GM12878 (cell line): ENCODE data around the gene HTRA2. TPM values are rescaled to one million over a fixed set of nuclear protein-coding genes. Genes with fewer than 3 reads are reported as not detected.

Experiments used
- ATAC-seq: fragments of 200-7000 bp; cut with Tn5 transposase; 3 replicates; pipeline ENCODE4 v1.9.1; 2020; ENCODE audit warnings: mild to moderate bottlenecking, moderate library complexity
- BruUV-seq: library from RNA; stranded (reverse); fragments of 400-500 nt; replicated peaks from 2 replicates; lab custom pipeline; 2021; lab: Mats Ljungman, UMichigan
- CTCF ChIA-PET: fragments of 300-600 bp; sonication (Branson Sonifier 250); formaldehyde crosslinking; extraction: SDS; loops from one replicate; lab custom pipeline; 2021; ENCODE audit warnings: inconsistent platforms; lab: Yijun Ruan, JAX
- POLR2A ChIA-PET: fragments of 350-600 bp; formaldehyde crosslinking; extraction: SDS; loops from one replicate; lab custom pipeline; 2021; ENCODE audit warnings: inconsistent platforms; lab: Charles Lee
- RAD21 ChIA-PET: fragments of 300-600 bp; sonication (Branson Sonifier 250); formaldehyde crosslinking; loops from one replicate; lab custom pipeline; 2023; ENCODE audit warnings: antibody characterized with exemption; ENCODE audit not compliant: unreplicated experiment; lab: Charles Lee
- SMC1A ChIA-PET: fragments of 300-600 bp; sonication (Branson Sonifier 250); formaldehyde crosslinking; loops from one replicate; lab custom pipeline; 2023; ENCODE audit not compliant: unreplicated experiment, uncharacterized antibody; lab: Charles Lee
- DNase-seq: peaks from one replicate; pipeline ENCODE4 v3.0.0-alpha.2; 2011; ENCODE audit warnings: low read depth, low spot score
- FAIRE-seq: peaks from 3 replicates; lab custom pipeline; 2011; peaks lifted over from hg19 to GRCh38; lab: Jason Lieb, UNC
- H2AFZ ChIP-seq: 2 replicates; pipeline ENCODE4 v1.6.0; 2011; ENCODE audit warnings: low read depth, low read length, control low read depth; ENCODE audit not compliant: control insufficient read depth
- H3K27ac ChIP-seq: 2 replicates; pipeline ENCODE4 v1.5.1; 2011; ENCODE audit warnings: control low read depth; ENCODE audit not compliant: control insufficient read depth, insufficient read depth
- H3K27me3 ChIP-seq, 2 experiments: replicated peaks in 1 of 2; 2 replicates each; pipeline versions ENCODE4 v1.6.0 to v1.6.1; 2011; ENCODE audit warnings: low read length in 1 of 2; ENCODE audit not compliant: control insufficient read depth in 2 of 2, insufficient read depth in 2 of 2
- H3K36me3 ChIP-seq, 2 experiments: 2 replicates each; pipeline ENCODE4 v1.5.1; 2011; ENCODE audit warnings: low read length in 1 of 2; ENCODE audit not compliant: control insufficient read depth in 2 of 2, insufficient read depth in 2 of 2
- H3K4me1 ChIP-seq: 2 replicates; pipeline ENCODE4 v1.6.1; 2011; ENCODE audit warnings: mild to moderate bottlenecking, low read length, moderate library complexity, mixed read lengths; ENCODE audit not compliant: control insufficient read depth, insufficient read depth
- H3K4me2 ChIP-seq: 2 replicates; pipeline ENCODE4 v1.6.0; 2011; ENCODE audit warnings: control low read depth; ENCODE audit not compliant: control insufficient read depth, insufficient read depth
- H3K4me3 ChIP-seq: fragments of 200-600 bp; sonication (generic); 2 replicates; pipeline ENCODE4 v1.5.1; 2016
- H3K79me2 ChIP-seq: 2 replicates; pipeline ENCODE4 v1.6.0; 2011; ENCODE audit warnings: low read length; ENCODE audit not compliant: control insufficient read depth, insufficient read depth
- H3K9ac ChIP-seq: 2 replicates; pipeline ENCODE4 v1.8.0; 2011; ENCODE audit warnings: low read length, control low read depth, mixed read lengths; ENCODE audit not compliant: control insufficient read depth, insufficient read depth
- H3K9me3 ChIP-seq: replicated peaks from 3 replicates; pipeline ENCODE4 v1.5.1; 2011; ENCODE audit warnings: mild to moderate bottlenecking, low read length; ENCODE audit not compliant: control insufficient read depth, insufficient read depth
- H4K20me1 ChIP-seq: 2 replicates; pipeline ENCODE4 v1.6.0; 2011; ENCODE audit not compliant: control insufficient read depth, insufficient read depth
- CHD4 ChIP-seq: fragments of 200-600 bp; sonication (generic); IDR thresholded peaks from 2 replicates; pipeline ENCODE4 v1.6.1; 2016; ENCODE audit warnings: mild to moderate bottlenecking
- IKZF2 ChIP-seq, 2 experiments: fragments of 450-650 bp; IDR thresholded peaks; 2 replicates each; pipeline ENCODE4 v1.6.1; 2017; ENCODE audit warnings: mild to moderate bottlenecking in 2 of 2, moderate library complexity in 2 of 2
- ZBTB40 ChIP-seq: fragments of 450-650 bp; IDR thresholded peaks from 2 replicates; pipeline ENCODE4 v1.6.1; 2016; ENCODE audit warnings: mild to moderate bottlenecking, moderate library complexity, borderline replicate concordance
- WGBS: methylation state at CpG from one replicate; pipeline ENCODE4 v1.1.6; 2016; ENCODE audit warnings: low lambda C conversion rate; ENCODE audit not compliant: insufficient replicate concordance, insufficient coverage; ENCODE audit errors: missing lambda C conversion rate; 5-methylcytosine and 5-hydroxymethylcytosine counted together
- in situ Hi-C: fragments of 300-500 bp; cut with MboI; formaldehyde crosslinking; loops from 9 replicates; pipeline ENCODE4 v1.14.3; 2018; ENCODE audit warnings: mixed read lengths
- intact Hi-C: fragments of 100-400 bp; cut with micrococcal nuclease; formaldehyde crosslinking; loops from one replicate; pipeline ENCODE4 v1.14.2; 2022; ENCODE audit not compliant: unreplicated experiment
- polyA plus RNA-seq, 11 experiments: library from polyadenylated mRNA; depleted of rRNA in 4 of 11; unstranded in 6 of 11; stranded (reverse) in 5 of 11; fragments of >200 nt; fragmentation: Nextera tagmentation in 4 of 11; fragmentation: Illumina TruSeq in 1 of 11; extraction: Ambion mirVana in 4 of 11; extraction: Trizol in 1 of 11; gene quantifications; 1 replicate in 1 of 11; 2 replicates in 10 of 11; pipeline versions ENCODE4 v1.2.1 to v1.2.3, GENCODE V29; 2011 to 2016; ENCODE audit warnings: inconsistent platforms in 2 of 11, missing spikeins in 2 of 11, low read depth in 1 of 11
- total RNA-seq, 4 experiments: library from RNA; depleted of rRNA in 3 of 4; stranded (reverse); fragments of >200 nt in 3 of 4; fragmentation: Illumina TruSeq in 1 of 4; extraction: Trizol in 1 of 4; gene quantifications; 2 replicates each; pipeline versions ENCODE4 v1.2.1 to v1.2.3, GENCODE V29; 2013 to 2021

Gene HTRA2
- total and polyA plus RNA-seq, 10 of the 15 experiments (the other 5 are each of a cell fraction or from before 2014, with no cell fraction given), result 42.3 to 73.9 (median 54.6) TPM

GRCh38 chr2:74491648-74492544 lies 37.8 kb upstream of the HTRA2 start (continued):
- TF ChIP-seq ZBTB40 (no peak), IKZF2 (IDR thresholded peaks at IDR 0.05) (no peak)

- H3K36me3 ChIP-seq, result peaks cover 12 to 13% of the 10 kb centered on the region in 2 experiments; a peak in 3 of 4 replicates
- TF ChIP-seq CHD4, result no peak
- TF ChIP-seq, all 136 proteins: peak for 0
- no peaks in the 10 kb centered on the region for H3K9me3 ChIP-seq
- 73% methylated on average over 3 of the region's 3 CpGs for WGBS
- ChIA-PET POLR2A (interaction anchor here (0.5 to 1.0 kb wide), 4 partner anchors 13 to 75 kb away, joined by 3 read pairs; no protein-coding TSS in a partner anchor), RAD21 (no interaction called here), SMC1A (interaction anchor here (1.2 to 1.4 kb wide), 2 partner anchors 91 to 93 kb away, joined by 4 read pairs; no protein-coding TSS in a partner anchor), CTCF (interaction anchor here (1.7 to 19.4 kb wide), 3 partner anchors 11 to 95 kb away, joined by 4 to 280 read pairs (median 10); partner anchors contain the start of genes CCDC142 and TTC31)
- H3K79me2 ChIP-seq, result no peaks in the 10 kb centered on the region
- no peak overlapping the region for H3K9ac ChIP-seq
- no peak overlapping the region for H3K4me2 ChIP-seq
- FAIRE-seq, result no peak
- H3K27me3 ChIP-seq, result peaks cover 4 to 5% of the 10 kb centered on the region in 2 experiments; a peak in 3 of 4 replicates
- BruUV-seq, result no TSS peak
- H3K27ac ChIP-seq, result no peak overlapping the region
- H3K4me3 ChIP-seq, result no peak overlapping the region
- in situ Hi-C loops (no loop called here), intact Hi-C loops (no loop called here)
- no peak for ATAC-seq
- no peak for DNase-seq
- 0 out of 2 replicates have a peak, but pooled peaks cover 3% of the 10 kb centered on the region for H3K4me1 ChIP-seq
- no peaks in the 10 kb centered on the region for H4K20me1 ChIP-seq
- H2AFZ ChIP-seq, result no peak overlapping the region
Measured at GRCh38 chr2:74493546-74493945, 36.2 kb upstream of the HTRA2 start.
